H9 (cell line): ENCODE measurements around the gene MRPL41. TPM values are rescaled to one million over a fixed set of nuclear protein-coding genes. Genes with fewer than 3 reads are reported as not detected.

Experiments
- DNase-seq: peaks from one replicate; pipeline ENCODE4 v3.0.0-alpha.2; 2017
- H2AFZ ChIP-seq: one replicate; pipeline ENCODE4 v1.6.1; 2013; ENCODE audit warnings: mild to moderate bottlenecking, low read length, control low read depth, moderate library complexity
- H2AK5ac ChIP-seq: 2 replicates; pipeline ENCODE4 v1.6.1; 2013; ENCODE audit warnings: low read length, control low read depth, mixed read lengths; ENCODE audit not compliant: insufficient read length
- H2BK120ac ChIP-seq: one replicate; pipeline ENCODE4 v1.6.1; 2013; ENCODE audit warnings: low read depth, mild to moderate bottlenecking, low read length, control low read depth, inconsistent platforms; ENCODE audit not compliant: poor library complexity, severe bottlenecking
- H2BK12ac ChIP-seq: 2 replicates; pipeline ENCODE4 v1.6.1; 2013; ENCODE audit warnings: low read length, control low read depth, mixed read lengths, low read depth; ENCODE audit not compliant: insufficient read length
- H2BK15ac ChIP-seq: 2 replicates; pipeline ENCODE4 v1.6.1; 2013; ENCODE audit warnings: low read depth, low read length, control low read depth
- H2BK20ac ChIP-seq: one replicate; pipeline ENCODE4 v1.6.1; 2013; ENCODE audit warnings: low read depth, mild to moderate bottlenecking, low read length, control low read depth, inconsistent platforms; ENCODE audit not compliant: poor library complexity, severe bottlenecking
- H2BK5ac ChIP-seq: 2 replicates; pipeline ENCODE4 v1.6.1; 2013; ENCODE audit warnings: low read length, control low read depth, mixed read lengths; ENCODE audit not compliant: insufficient read length
- H3K14ac ChIP-seq: 2 replicates; pipeline ENCODE4 v1.6.1; 2013; ENCODE audit warnings: low read length, control low read depth; ENCODE audit not compliant: insufficient read depth
- H3K18ac ChIP-seq: 2 replicates; pipeline ENCODE4 v1.6.1; 2013; ENCODE audit warnings: low read depth, mild to moderate bottlenecking, mixed read lengths, low read length, control low read depth; ENCODE audit not compliant: insufficient read length
- H3K23ac ChIP-seq: 2 replicates; pipeline ENCODE4 v1.6.1; 2013; ENCODE audit warnings: low read length, control low read depth, mixed read lengths, low read depth; ENCODE audit not compliant: insufficient read length
- H3K23me2 ChIP-seq: 2 replicates; pipeline ENCODE4 v1.6.1; 2013; ENCODE audit warnings: low read depth, mild to moderate bottlenecking, mixed read lengths, low read length, control low read depth; ENCODE audit not compliant: insufficient read length, poor library complexity, severe bottlenecking
- H3K27ac ChIP-seq: 2 replicates; pipeline ENCODE4 v1.5.1; 2013; ENCODE audit warnings: low read length, control low read depth, mixed read lengths, low read depth; ENCODE audit not compliant: insufficient read length
- H3K27me3 ChIP-seq: 2 replicates; pipeline ENCODE4 v1.6.1; 2013; ENCODE audit warnings: low read length, control low read depth, inconsistent platforms; ENCODE audit not compliant: insufficient read depth
- H3K4ac ChIP-seq: 2 replicates; pipeline ENCODE4 v1.6.1; 2013; ENCODE audit warnings: low read depth, mild to moderate bottlenecking, control low read depth, inconsistent platforms, low read length, moderate library complexity
- H3K4me1 ChIP-seq: 2 replicates; pipeline ENCODE4 v1.6.1; 2013; ENCODE audit warnings: low read length, control low read depth, inconsistent platforms; ENCODE audit not compliant: insufficient read depth
- H3K4me2 ChIP-seq: 2 replicates; pipeline ENCODE4 v1.6.1; 2013; ENCODE audit warnings: low read length, control low read depth, mixed read lengths; ENCODE audit not compliant: insufficient read length, insufficient read depth
- H3K56ac ChIP-seq: 2 replicates; pipeline ENCODE4 v1.6.1; 2013; ENCODE audit warnings: low read depth, mild to moderate bottlenecking, mixed read lengths, low read length, control low read depth; ENCODE audit not compliant: insufficient read length
- H3K79me1 ChIP-seq: 2 replicates; pipeline ENCODE4 v1.6.1; 2013; ENCODE audit warnings: low read depth, mild to moderate bottlenecking, moderate library complexity, low read length, control low read depth, inconsistent platforms; ENCODE audit not compliant: insufficient read depth, poor library complexity, severe bottlenecking
- H3K79me2 ChIP-seq: 2 replicates; pipeline ENCODE4 v1.6.1; 2013; ENCODE audit warnings: low read length, control low read depth, inconsistent platforms; ENCODE audit not compliant: insufficient read depth
- H3K9ac ChIP-seq: 2 replicates; pipeline ENCODE4 v1.6.1; 2013; ENCODE audit warnings: low read length, control low read depth, mixed read lengths; ENCODE audit not compliant: insufficient read length; ENCODE audit errors: extremely low read depth
- H3K9me3 ChIP-seq: one replicate; pipeline ENCODE4 v1.6.1; 2013; ENCODE audit warnings: low read depth, low read length, inconsistent platforms; ENCODE audit not compliant: control insufficient read depth
- H3T11ph ChIP-seq: one replicate; pipeline ENCODE4 v1.6.1; 2013; ENCODE audit warnings: mild to moderate bottlenecking, low read length, control low read depth, inconsistent platforms
- H4K20me1 ChIP-seq: one replicate; pipeline ENCODE4 v1.6.1; 2013; ENCODE audit not compliant: control insufficient read depth, insufficient read length, insufficient read depth
- H4K5ac ChIP-seq: 2 replicates; pipeline ENCODE4 v1.6.1; 2013; ENCODE audit warnings: low read depth, mild to moderate bottlenecking, mixed read lengths, low read length, control low read depth; ENCODE audit not compliant: insufficient read length
- H4K8ac ChIP-seq: replicated peaks from 2 replicates; pipeline ENCODE4 v1.6.1; 2013; ENCODE audit warnings: low read length, control low read depth, mixed read lengths, low read depth; ENCODE audit not compliant: insufficient read length
- H4K91ac ChIP-seq: 2 replicates; pipeline ENCODE4 v1.6.1; 2013; ENCODE audit warnings: low read depth, mild to moderate bottlenecking, moderate library complexity, mixed read lengths, low read length, control low read depth; ENCODE audit not compliant: insufficient read length
- H3K27ac Mint-ChIP-seq, 3 experiments: 2 replicates in 2 of 3; 3 replicates in 1 of 3; pipeline ENCODE4 v1.8.0; 2020 to 2021; ENCODE audit warnings: mixed read lengths in 3 of 3, mild to moderate bottlenecking in 1 of 3, moderate library complexity in 1 of 3
- H3K27me3 Mint-ChIP-seq: 2 replicates; pipeline ENCODE4 v1.8.0; 2021; ENCODE audit warnings: low read depth, mild to moderate bottlenecking, moderate library complexity, mixed read lengths
- H3K36me3 Mint-ChIP-seq, 3 experiments: 2 replicates in 2 of 3; 3 replicates in 1 of 3; pipeline ENCODE4 v1.8.0; 2020 to 2021; ENCODE audit warnings: low read depth in 3 of 3, mixed read lengths in 3 of 3; ENCODE audit not compliant: insufficient read depth in 1 of 3
- H3K4me1 Mint-ChIP-seq, 2 experiments: 2 replicates each; pipeline ENCODE4 v1.8.0; 2020; ENCODE audit warnings: mixed read lengths in 2 of 2
- H3K4me3 Mint-ChIP-seq, 2 experiments: 2 replicates in 1 of 2; 3 replicates in 1 of 2; pipeline ENCODE4 v1.8.0; 2020 to 2021; ENCODE audit warnings: mild to moderate bottlenecking in 2 of 2, mixed read lengths in 2 of 2, moderate library complexity in 1 of 2
- H3K9me3 Mint-ChIP-seq, 2 experiments: 2 replicates in 1 of 2; 3 replicates in 1 of 2; pipeline ENCODE4 v1.8.0; 2020; ENCODE audit warnings: mild to moderate bottlenecking in 2 of 2, mixed read lengths in 2 of 2, moderate library complexity in 1 of 2
- CTCF ChIP-seq: fragments of 200-600 bp; sonication (generic); conservative IDR thresholded peaks from 3 replicates; pipeline ENCODE4 v1.8.0; 2021; ENCODE audit warnings: antibody characterized with exemption, mild to moderate bottlenecking
- WGBS: extraction: QIAGEN DNeasy Blood & Tissue Kit; methylation state at CpG from one replicate; pipeline ENCODE4 v1.1.7; 2013; ENCODE audit warnings: missing lambda C conversion rate, low lambda C conversion rate, mixed read lengths; ENCODE audit not compliant: insufficient read length; ENCODE audit errors: extremely low coverage; 5-methylcytosine and 5-hydroxymethylcytosine counted together
- total RNA-seq: library from RNA; stranded (reverse); gene quantifications from 2 replicates; pipeline ENCODE4 v1.2.1, GENCODE V29; 2021

MRPL41 gene
- total RNA-seq, 1 experiment from 2014 or later, result 52.2 TPM

DNA sequence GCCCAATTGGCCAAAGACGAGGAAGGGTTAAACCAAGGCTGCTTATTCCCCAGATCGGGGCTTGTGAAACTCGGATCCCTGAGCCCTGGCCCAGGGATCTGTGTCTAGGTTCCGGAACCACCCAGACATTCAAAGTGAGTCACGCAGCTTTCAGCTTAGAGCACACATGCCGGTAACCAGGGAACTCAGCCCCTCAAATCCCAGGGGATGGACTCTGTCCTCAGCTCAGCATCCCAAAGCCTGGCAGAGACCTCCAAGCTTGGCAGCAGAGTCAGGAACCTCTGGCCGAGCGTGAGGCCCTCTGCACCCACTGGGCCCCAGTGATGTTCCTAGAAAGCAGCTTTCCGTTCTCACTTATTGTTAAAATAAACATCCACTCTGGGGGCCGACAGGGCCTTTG is 6.6 kb upstream of the MRPL41 start:
- H3K4me1 Mint-ChIP-seq, result peaks cover 1 to 4% of the 10 kb centered on the region in 2 experiments; a peak in 1 of 4 replicates

More for the DNA sequence above, 6.6 kb upstream of the MRPL41 start:
- peaks cover 10 to 17% (median 15%) of the 10 kb centered on the region in 3 experiments for H3K36me3 Mint-ChIP-seq
- DNase-seq, result no peak
- Histone ChIP-seq H4K20me1 (no peaks in the 10 kb centered on the region), H3K23me2 (no peaks in the 10 kb centered on the region), H3K23ac (no peak overlapping the region), H4K8ac (no peak overlapping the region), H3K14ac (no peak overlapping the region), H3K4ac (no peak overlapping the region), H3K9me3 (no peaks in the 10 kb centered on the region), H2AK5ac (no peak overlapping the region), H3K18ac (no peak overlapping the region), H3K27me3 (no peaks in the 10 kb centered on the region), H2BK120ac (no peak overlapping the region), H2AFZ (no peak overlapping the region), H3K56ac (no peak overlapping the region), H3K27ac (no peak overlapping the region), H2BK5ac (no peak overlapping the region), H3K4me2 (no peak overlapping the region), H2BK12ac (no peak overlapping the region), H3K79me1 (no peaks in the 10 kb centered on the region), H2BK20ac (no peak overlapping the region), H3K9ac (no peak overlapping the region), H3T11ph (no peak overlapping the region), H4K5ac (no peak overlapping the region), H3K4me1 (no peaks in the 10 kb centered on the region), H2BK15ac (no peak overlapping the region), H4K91ac (no peak overlapping the region), H3K79me2 (no peaks in the 10 kb centered on the region)
- H3K4me3 Mint-ChIP-seq, result no peak overlapping the region
- H3K27me3 Mint-ChIP-seq, result no peaks in the 10 kb centered on the region; the same call in 1 of the 2 replicates
- no peak for TF ChIP-seq CTCF
- H3K27ac Mint-ChIP-seq, result peak overlapping the region in 1 of 3 experiments; percentile 53; a peak in 1 of 7 replicates
- no CpG with 5 or more reads among the region's 10 CpGs for WGBS
- H3K9me3 Mint-ChIP-seq, result peaks cover 18 to 23% of the 10 kb centered on the region in 2 experiments
